IPS-15b (cell line): ENCODE results near the gene HERC4.

Experiments used
- H3K27me3 ChIP-seq: one replicate; pipeline ENCODE4 v1.6.1; 2013; ENCODE audit warnings: low read length; ENCODE audit not compliant: control insufficient read depth, insufficient read depth
- H3K36me3 ChIP-seq: one replicate; pipeline ENCODE4 v1.6.1; 2013; ENCODE audit warnings: low read length; ENCODE audit not compliant: control insufficient read depth, insufficient read depth
- H3K4me1 ChIP-seq: one replicate; pipeline ENCODE4 v1.6.1; 2013; ENCODE audit warnings: mild to moderate bottlenecking, low read length; ENCODE audit not compliant: control insufficient read depth, insufficient read depth
- H3K4me3 ChIP-seq: one replicate; pipeline ENCODE4 v1.5.1; 2013; ENCODE audit warnings: low read depth, low read length
- H3K9ac ChIP-seq: one replicate; pipeline ENCODE4 v1.6.1; 2013; ENCODE audit warnings: low read depth, mild to moderate bottlenecking, low read length
- H3K9me3 ChIP-seq: one replicate; pipeline ENCODE4 v1.6.1; 2013; ENCODE audit warnings: mild to moderate bottlenecking, low read length; ENCODE audit not compliant: control insufficient read depth, insufficient read depth

The HERC4 gene, protein sequence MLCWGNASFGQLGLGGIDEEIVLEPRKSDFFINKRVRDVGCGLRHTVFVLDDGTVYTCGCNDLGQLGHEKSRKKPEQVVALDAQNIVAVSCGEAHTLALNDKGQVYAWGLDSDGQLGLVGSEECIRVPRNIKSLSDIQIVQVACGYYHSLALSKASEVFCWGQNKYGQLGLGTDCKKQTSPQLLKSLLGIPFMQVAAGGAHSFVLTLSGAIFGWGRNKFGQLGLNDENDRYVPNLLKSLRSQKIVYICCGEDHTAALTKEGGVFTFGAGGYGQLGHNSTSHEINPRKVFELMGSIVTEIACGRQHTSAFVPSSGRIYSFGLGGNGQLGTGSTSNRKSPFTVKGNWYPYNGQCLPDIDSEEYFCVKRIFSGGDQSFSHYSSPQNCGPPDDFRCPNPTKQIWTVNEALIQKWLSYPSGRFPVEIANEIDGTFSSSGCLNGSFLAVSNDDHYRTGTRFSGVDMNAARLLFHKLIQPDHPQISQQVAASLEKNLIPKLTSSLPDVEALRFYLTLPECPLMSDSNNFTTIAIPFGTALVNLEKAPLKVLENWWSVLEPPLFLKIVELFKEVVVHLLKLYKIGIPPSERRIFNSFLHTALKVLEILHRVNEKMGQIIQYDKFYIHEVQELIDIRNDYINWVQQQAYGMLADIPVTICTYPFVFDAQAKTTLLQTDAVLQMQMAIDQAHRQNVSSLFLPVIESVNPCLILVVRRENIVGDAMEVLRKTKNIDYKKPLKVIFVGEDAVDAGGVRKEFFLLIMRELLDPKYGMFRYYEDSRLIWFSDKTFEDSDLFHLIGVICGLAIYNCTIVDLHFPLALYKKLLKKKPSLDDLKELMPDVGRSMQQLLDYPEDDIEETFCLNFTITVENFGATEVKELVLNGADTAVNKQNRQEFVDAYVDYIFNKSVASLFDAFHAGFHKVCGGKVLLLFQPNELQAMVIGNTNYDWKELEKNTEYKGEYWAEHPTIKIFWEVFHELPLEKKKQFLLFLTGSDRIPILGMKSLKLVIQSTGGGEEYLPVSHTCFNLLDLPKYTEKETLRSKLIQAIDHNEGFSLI

DNA sequence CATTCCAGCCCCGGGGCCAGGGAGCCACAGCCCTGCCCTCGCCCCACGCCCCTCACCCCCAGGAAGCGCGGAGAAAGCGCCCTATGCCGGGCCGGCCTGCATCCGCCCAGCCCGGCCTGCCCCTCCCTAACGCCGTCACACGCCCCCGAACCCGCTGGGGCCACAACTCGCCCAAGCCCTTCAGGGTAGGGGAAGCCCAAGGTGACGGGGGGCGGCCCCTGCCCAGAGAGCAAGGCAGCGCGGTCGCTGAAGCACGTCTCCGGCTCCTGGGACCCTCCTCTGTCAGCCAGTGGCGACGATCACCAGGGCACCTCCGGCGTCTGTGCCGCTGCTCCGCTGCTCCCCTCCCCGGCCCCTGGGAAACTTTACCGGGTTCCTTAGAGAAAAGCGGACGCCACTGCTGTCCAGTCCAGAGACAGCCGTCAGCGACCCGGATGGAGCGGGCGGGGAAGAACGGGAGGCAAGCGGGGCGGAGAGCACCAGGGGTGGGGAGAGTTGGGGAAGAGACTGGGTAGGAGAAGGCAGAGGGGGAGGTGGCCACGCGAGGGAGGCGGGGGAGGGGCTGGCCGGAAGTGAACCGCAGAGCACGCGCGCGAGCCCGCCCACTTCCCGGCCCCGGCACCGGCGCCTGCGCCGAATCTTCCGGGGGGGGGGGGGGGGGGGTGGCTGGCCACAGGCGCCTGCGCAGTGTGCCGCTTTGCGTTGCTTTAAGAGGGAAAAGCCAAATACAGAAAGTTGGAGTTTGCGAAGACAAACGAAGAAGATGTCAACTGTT is at the start of gene HERC4:
Gene HERC4, minus strand, starts transcription at position 509 of the 775 bp plus-strand sequence. CDS start 2,175 bp downstream, outside the sequence.
- Histone ChIP-seq H3K4me3 (peak within 1 kb of the TSS; percentile 92), H3K4me1 (peaks cover 8% of the 10 kb centered on the region), H3K36me3 (no peaks in the 10 kb centered on the region), H3K27me3 (no peaks in the 10 kb centered on the region), H3K9me3 (no peaks in the 10 kb centered on the region), H3K9ac (peak within 1 kb of the TSS; percentile 93)

DNA sequence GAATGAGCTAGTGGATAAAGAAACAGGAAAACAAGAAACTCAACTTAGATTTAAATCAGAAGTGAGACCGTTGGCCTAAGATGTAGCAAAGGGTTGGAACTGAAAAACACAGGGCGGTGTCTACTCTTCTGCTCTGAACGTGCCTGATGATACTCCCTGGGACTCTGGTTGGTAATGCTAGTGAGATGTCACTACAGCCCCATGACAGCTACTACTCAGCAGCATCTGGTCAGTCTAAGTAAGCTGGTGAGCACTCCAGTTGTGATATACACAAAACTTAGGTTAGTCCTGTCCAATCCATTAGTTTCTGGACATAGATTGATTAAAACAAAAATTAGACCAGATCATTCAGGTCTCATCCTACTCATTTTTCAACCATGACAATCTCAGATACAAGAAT is 49.6 kb upstream of the HERC4 start:
- no peak overlapping the region for H3K9ac ChIP-seq
- no peaks in the 10 kb centered on the region for H3K36me3 ChIP-seq
- no peak overlapping the region for H3K4me3 ChIP-seq
- no peaks in the 10 kb centered on the region for H3K4me1 ChIP-seq
- H3K9me3 ChIP-seq: no peaks in the 10 kb centered on the region
- no peaks in the 10 kb centered on the region for H3K27me3 ChIP-seq

DNA sequence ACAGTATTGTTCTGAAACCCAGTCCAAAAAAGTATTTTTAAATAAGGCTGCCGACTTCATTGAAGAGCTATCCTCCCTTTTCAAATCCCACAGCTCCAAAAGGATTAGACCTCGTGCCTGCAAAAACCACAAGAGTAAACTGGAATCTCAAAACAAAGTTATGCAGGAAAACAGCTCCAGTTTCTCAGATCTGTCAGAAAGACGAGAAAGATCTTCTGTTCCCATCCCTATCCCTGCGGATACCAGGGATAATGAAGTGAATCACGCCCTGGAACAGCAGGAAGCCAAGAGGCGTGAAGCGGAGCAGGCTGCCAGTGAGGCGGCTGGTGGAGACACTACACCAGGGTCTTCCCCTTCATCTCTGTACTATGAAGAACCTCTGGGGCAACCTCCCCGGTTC is 46.8 kb upstream of the HERC4 start:
- no peaks in the 10 kb centered on the region for H3K27me3 ChIP-seq
- no peaks in the 10 kb centered on the region for H3K9me3 ChIP-seq
- no peaks in the 10 kb centered on the region for H3K4me1 ChIP-seq
- no peak overlapping the region for H3K9ac ChIP-seq
- H3K36me3 ChIP-seq: no peaks in the 10 kb centered on the region
- no peak overlapping the region for H3K4me3 ChIP-seq

DNA sequence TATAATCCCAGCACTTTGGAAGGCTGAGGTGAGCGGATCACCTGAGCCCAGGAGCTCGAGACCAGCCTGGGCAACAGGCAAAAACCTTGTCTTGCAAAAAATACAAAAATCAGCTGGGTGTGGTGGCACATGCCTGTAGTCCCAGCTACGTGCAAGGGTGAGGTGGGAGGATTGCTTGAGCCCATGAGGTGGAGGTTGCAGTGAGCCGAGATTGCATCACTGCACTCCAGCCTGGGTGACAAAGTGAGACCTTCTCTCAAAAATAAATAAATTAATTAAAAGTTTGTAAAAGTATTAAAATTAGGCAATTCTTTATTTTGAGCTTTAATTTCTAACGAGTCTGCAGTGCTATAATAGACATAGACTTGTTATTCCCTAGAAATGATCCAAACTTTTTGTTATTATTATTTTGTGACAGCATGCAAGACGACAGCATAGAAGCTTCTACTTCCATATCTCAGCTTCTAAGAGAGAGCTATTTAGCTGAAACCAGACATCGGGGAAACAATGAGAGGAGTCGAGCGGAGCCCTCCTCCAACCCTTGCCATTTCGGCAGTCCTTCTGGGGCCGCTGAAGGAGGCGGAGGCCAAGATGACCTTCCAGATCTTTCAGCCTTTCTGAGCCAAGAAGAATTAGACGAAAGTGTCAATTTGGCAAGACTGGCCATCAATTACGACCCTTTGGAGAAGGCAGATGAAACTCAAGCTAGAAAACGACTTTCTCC is 46.1 kb upstream of the HERC4 start:
- no peaks in the 10 kb centered on the region for H3K27me3 ChIP-seq
- H3K9ac ChIP-seq: no peak overlapping the region
- H3K9me3 ChIP-seq: no peaks in the 10 kb centered on the region
- no peaks in the 10 kb centered on the region for H3K4me1 ChIP-seq
- H3K4me3 ChIP-seq: no peak overlapping the region
- no peaks in the 10 kb centered on the region for H3K36me3 ChIP-seq

DNA sequence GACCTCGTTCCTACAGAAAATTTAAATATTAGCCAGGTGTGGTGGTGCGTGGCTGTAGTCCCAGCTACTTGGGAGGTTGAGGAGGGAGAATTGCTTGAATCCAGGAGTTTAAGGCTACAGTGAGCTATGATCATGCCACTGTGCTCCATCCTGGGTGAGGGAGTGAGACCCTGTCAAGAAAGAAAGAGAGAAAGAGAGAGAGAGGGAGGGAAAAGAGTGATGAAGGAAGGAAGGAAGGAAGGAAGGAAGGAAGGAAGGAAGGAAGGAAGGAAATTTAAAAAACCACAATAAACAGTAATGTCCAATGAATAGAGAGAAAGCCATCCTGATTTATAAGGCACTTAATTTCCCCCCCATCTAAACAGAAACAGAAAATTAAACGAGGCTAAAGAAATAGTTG is 43.6 kb upstream of the HERC4 start:
- Histone ChIP-seq H3K9ac (no peak overlapping the region), H3K9me3 (no peaks in the 10 kb centered on the region), H3K4me1 (no peaks in the 10 kb centered on the region), H3K4me3 (no peak overlapping the region), H3K36me3 (no peaks in the 10 kb centered on the region), H3K27me3 (no peaks in the 10 kb centered on the region)

DNA sequence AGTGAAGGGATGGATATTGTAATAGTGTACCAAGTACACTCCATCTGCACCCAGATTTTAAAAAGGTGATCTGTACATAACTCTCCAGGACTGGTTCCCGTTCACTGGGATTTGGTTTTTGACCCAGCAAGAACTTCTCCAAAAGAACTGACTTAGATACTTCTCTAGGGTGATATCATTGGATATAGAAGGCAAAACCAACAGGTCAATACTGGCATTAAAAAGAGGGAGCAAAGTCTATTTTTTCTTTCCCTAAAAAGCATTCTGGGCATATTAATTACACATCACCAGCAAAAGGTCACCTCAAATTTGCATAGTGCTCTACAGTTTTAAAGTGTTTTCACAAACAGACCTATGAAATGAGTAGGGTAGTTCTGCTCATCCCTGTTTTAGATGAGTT is 37.8 kb upstream of the HERC4 start:
- Histone ChIP-seq H3K4me3 (no peak overlapping the region), H3K4me1 (no peaks in the 10 kb centered on the region), H3K36me3 (no peaks in the 10 kb centered on the region), H3K9me3 (no peaks in the 10 kb centered on the region), H3K27me3 (no peaks in the 10 kb centered on the region), H3K9ac (no peak overlapping the region)

DNA sequence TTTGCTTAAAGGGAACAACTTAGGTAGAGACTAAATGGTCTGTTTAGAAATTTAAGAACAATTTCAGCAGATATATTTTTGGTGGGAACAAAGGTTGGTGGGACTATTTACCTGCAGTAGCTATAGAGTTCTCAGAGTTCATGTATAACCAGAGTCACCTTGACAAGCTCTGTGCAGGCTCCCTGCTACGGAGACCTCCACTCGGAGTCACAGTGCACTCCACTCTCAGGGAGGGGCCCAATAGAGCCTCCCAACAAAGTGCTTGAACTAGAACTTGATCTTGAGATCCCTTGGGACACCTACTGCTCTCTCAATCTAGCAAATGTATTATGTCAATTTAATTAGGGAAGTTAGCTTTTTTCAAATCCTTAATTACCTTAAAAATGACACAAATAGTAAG is 36.5 kb upstream of the HERC4 start:
- no peaks in the 10 kb centered on the region for H3K4me1 ChIP-seq
- no peak overlapping the region for H3K4me3 ChIP-seq
- no peak overlapping the region for H3K9ac ChIP-seq
- H3K36me3 ChIP-seq: no peaks in the 10 kb centered on the region
- H3K9me3 ChIP-seq: no peaks in the 10 kb centered on the region
- no peaks in the 10 kb centered on the region for H3K27me3 ChIP-seq

DNA sequence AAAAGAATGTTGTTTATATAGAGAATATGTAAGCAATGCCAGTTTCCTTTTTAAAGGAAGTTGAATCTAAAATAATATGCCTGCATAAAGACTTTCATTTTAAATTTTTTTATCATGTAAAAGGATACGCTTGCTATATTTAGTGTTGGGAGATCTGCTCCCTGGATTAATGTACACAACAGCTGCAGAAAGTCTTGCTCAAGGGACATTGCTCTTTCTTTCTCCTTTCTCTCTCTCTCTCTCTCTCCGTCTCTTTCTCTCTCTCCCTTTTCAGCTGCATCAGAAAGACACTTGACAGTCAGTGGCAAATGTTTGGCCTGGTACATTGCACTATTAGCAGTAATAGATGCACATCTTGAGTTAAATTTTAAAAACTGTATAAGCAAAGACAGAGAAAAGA is 34.9 kb upstream of the HERC4 start:
- Histone ChIP-seq H3K27me3 (no peaks in the 10 kb centered on the region), H3K9me3 (no peaks in the 10 kb centered on the region), H3K4me3 (no peak overlapping the region), H3K9ac (no peak overlapping the region), H3K4me1 (no peaks in the 10 kb centered on the region), H3K36me3 (no peaks in the 10 kb centered on the region)

DNA sequence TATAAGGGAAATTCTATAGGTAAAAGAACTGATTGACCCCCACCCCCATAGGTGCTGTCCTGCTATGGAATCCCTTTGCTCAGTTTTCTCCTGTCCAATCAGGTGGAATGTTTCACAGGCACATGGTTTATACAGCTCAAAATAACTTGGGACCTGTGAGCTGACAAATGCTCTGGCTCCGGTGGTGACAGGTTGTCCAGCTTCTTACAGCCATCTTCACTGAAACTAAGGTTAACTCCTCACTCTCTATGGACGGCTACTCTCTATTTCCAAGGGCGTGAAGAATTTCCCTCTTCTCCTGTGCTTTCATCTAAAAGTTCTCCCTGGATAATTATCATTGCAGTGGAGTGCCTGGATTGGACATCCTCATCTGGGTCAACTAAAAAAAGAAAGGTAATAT is 34.2 kb upstream of the HERC4 start, which contains the start of gene MYPN:
Gene MYPN, plus strand, starts transcription at position 158 of the 400 bp plus-strand sequence. CDS start 11,951 bp downstream, outside the sequence.
- no peak within 1 kb of the TSS for H3K4me3 ChIP-seq
- H3K9ac ChIP-seq: no peak within 1 kb of the TSS
- H3K4me1 ChIP-seq: no peaks in the 10 kb centered on the region
- H3K27me3 ChIP-seq: no peaks in the 10 kb centered on the region
- H3K36me3 ChIP-seq: no peaks in the 10 kb centered on the region
- no peaks in the 10 kb centered on the region for H3K9me3 ChIP-seq

DNA sequence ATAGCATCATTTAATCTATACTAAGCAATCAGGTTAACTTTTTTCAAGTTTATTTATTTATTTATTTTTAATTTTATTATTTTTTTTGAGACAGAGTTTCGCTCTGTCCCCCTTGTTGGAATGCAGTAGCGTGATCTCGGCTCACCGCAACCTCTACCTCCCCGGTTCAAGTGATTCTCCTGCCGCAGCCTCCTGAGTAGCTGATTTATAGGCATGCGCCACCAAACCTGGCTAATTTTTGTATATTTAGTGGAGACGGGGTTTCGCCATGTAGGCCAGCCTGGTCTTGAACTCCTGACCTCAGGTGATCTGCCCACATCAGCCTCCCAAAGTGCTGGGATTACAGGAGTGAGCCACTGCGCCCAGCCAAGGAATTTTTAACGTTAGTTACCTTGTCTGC is 33.6 kb upstream of the HERC4 start:
- H3K4me3 ChIP-seq: no peak overlapping the region
- H3K36me3 ChIP-seq: no peaks in the 10 kb centered on the region
- no peaks in the 10 kb centered on the region for H3K9me3 ChIP-seq
- H3K27me3 ChIP-seq: no peaks in the 10 kb centered on the region
- H3K4me1 ChIP-seq: no peaks in the 10 kb centered on the region
- H3K9ac ChIP-seq: no peak overlapping the region

DNA sequence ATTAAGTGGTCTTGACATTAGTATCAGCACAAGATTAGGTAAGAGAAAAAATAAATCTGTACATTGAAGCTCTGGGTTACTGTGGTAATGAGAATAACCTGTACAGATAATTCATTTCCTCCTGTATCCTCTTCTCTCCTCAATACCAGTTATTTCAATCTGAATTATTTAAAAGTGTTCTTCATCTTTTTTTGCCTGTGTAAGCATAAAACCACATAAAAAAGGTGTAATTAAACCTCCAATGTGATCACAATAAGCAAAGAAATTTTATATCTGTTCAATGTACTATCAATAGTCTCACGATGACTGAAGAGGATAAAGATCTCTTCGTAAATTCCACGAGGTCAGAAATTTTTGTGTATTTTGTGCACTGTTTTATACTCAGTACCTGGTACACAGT is 33.0 kb upstream of the HERC4 start:
- H3K27me3 ChIP-seq: no peaks in the 10 kb centered on the region
- H3K9ac ChIP-seq: no peak overlapping the region
- H3K9me3 ChIP-seq: no peaks in the 10 kb centered on the region
- H3K4me3 ChIP-seq: no peak overlapping the region
- H3K36me3 ChIP-seq: no peaks in the 10 kb centered on the region
- H3K4me1 ChIP-seq: no peaks in the 10 kb centered on the region
